H9 (cell line): ENCODE measurements around the gene RARB. TPM values are rescaled to one million over a fixed set of nuclear protein-coding genes. Genes with fewer than 3 reads are reported as not detected.

Experiments used
- DNase-seq: peaks from one replicate; pipeline ENCODE4 v3.0.0-alpha.2; 2017
- H2AFZ ChIP-seq: one replicate; pipeline ENCODE4 v1.6.1; 2013; ENCODE audit warnings: mild to moderate bottlenecking, low read length, control low read depth, moderate library complexity
- H2AK5ac ChIP-seq: 2 replicates; pipeline ENCODE4 v1.6.1; 2013; ENCODE audit warnings: low read length, control low read depth, mixed read lengths; ENCODE audit not compliant: insufficient read length
- H2BK120ac ChIP-seq: one replicate; pipeline ENCODE4 v1.6.1; 2013; ENCODE audit warnings: low read depth, mild to moderate bottlenecking, low read length, control low read depth, inconsistent platforms; ENCODE audit not compliant: poor library complexity, severe bottlenecking
- H2BK12ac ChIP-seq: 2 replicates; pipeline ENCODE4 v1.6.1; 2013; ENCODE audit warnings: low read length, control low read depth, mixed read lengths, low read depth; ENCODE audit not compliant: insufficient read length
- H2BK15ac ChIP-seq: 2 replicates; pipeline ENCODE4 v1.6.1; 2013; ENCODE audit warnings: low read depth, low read length, control low read depth
- H2BK20ac ChIP-seq: one replicate; pipeline ENCODE4 v1.6.1; 2013; ENCODE audit warnings: low read depth, mild to moderate bottlenecking, low read length, control low read depth, inconsistent platforms; ENCODE audit not compliant: poor library complexity, severe bottlenecking
- H2BK5ac ChIP-seq: 2 replicates; pipeline ENCODE4 v1.6.1; 2013; ENCODE audit warnings: low read length, control low read depth, mixed read lengths; ENCODE audit not compliant: insufficient read length
- H3K14ac ChIP-seq: 2 replicates; pipeline ENCODE4 v1.6.1; 2013; ENCODE audit warnings: low read length, control low read depth; ENCODE audit not compliant: insufficient read depth
- H3K18ac ChIP-seq: 2 replicates; pipeline ENCODE4 v1.6.1; 2013; ENCODE audit warnings: low read depth, mild to moderate bottlenecking, mixed read lengths, low read length, control low read depth; ENCODE audit not compliant: insufficient read length
- H3K23ac ChIP-seq: 2 replicates; pipeline ENCODE4 v1.6.1; 2013; ENCODE audit warnings: low read length, control low read depth, mixed read lengths, low read depth; ENCODE audit not compliant: insufficient read length
- H3K23me2 ChIP-seq: 2 replicates; pipeline ENCODE4 v1.6.1; 2013; ENCODE audit warnings: low read depth, mild to moderate bottlenecking, mixed read lengths, low read length, control low read depth; ENCODE audit not compliant: insufficient read length, poor library complexity, severe bottlenecking
- H3K27ac ChIP-seq: 2 replicates; pipeline ENCODE4 v1.5.1; 2013; ENCODE audit warnings: low read length, control low read depth, mixed read lengths, low read depth; ENCODE audit not compliant: insufficient read length
- H3K27me3 ChIP-seq: 2 replicates; pipeline ENCODE4 v1.6.1; 2013; ENCODE audit warnings: low read length, control low read depth, inconsistent platforms; ENCODE audit not compliant: insufficient read depth
- H3K4ac ChIP-seq: 2 replicates; pipeline ENCODE4 v1.6.1; 2013; ENCODE audit warnings: low read depth, mild to moderate bottlenecking, control low read depth, inconsistent platforms, low read length, moderate library complexity
- H3K4me1 ChIP-seq: 2 replicates; pipeline ENCODE4 v1.6.1; 2013; ENCODE audit warnings: low read length, control low read depth, inconsistent platforms; ENCODE audit not compliant: insufficient read depth
- H3K4me2 ChIP-seq: 2 replicates; pipeline ENCODE4 v1.6.1; 2013; ENCODE audit warnings: low read length, control low read depth, mixed read lengths; ENCODE audit not compliant: insufficient read length, insufficient read depth
- H3K56ac ChIP-seq: 2 replicates; pipeline ENCODE4 v1.6.1; 2013; ENCODE audit warnings: low read depth, mild to moderate bottlenecking, mixed read lengths, low read length, control low read depth; ENCODE audit not compliant: insufficient read length
- H3K79me1 ChIP-seq: 2 replicates; pipeline ENCODE4 v1.6.1; 2013; ENCODE audit warnings: low read depth, mild to moderate bottlenecking, moderate library complexity, low read length, control low read depth, inconsistent platforms; ENCODE audit not compliant: insufficient read depth, poor library complexity, severe bottlenecking
- H3K79me2 ChIP-seq: 2 replicates; pipeline ENCODE4 v1.6.1; 2013; ENCODE audit warnings: low read length, control low read depth, inconsistent platforms; ENCODE audit not compliant: insufficient read depth
- H3K9ac ChIP-seq: 2 replicates; pipeline ENCODE4 v1.6.1; 2013; ENCODE audit warnings: low read length, control low read depth, mixed read lengths; ENCODE audit not compliant: insufficient read length; ENCODE audit errors: extremely low read depth
- H3K9me3 ChIP-seq: one replicate; pipeline ENCODE4 v1.6.1; 2013; ENCODE audit warnings: low read depth, low read length, inconsistent platforms; ENCODE audit not compliant: control insufficient read depth
- H3T11ph ChIP-seq: one replicate; pipeline ENCODE4 v1.6.1; 2013; ENCODE audit warnings: mild to moderate bottlenecking, low read length, control low read depth, inconsistent platforms
- H4K20me1 ChIP-seq: one replicate; pipeline ENCODE4 v1.6.1; 2013; ENCODE audit not compliant: control insufficient read depth, insufficient read length, insufficient read depth
- H4K5ac ChIP-seq: 2 replicates; pipeline ENCODE4 v1.6.1; 2013; ENCODE audit warnings: low read depth, mild to moderate bottlenecking, mixed read lengths, low read length, control low read depth; ENCODE audit not compliant: insufficient read length
- H4K8ac ChIP-seq: replicated peaks from 2 replicates; pipeline ENCODE4 v1.6.1; 2013; ENCODE audit warnings: low read length, control low read depth, mixed read lengths, low read depth; ENCODE audit not compliant: insufficient read length
- H4K91ac ChIP-seq: 2 replicates; pipeline ENCODE4 v1.6.1; 2013; ENCODE audit warnings: low read depth, mild to moderate bottlenecking, moderate library complexity, mixed read lengths, low read length, control low read depth; ENCODE audit not compliant: insufficient read length
- H3K27ac Mint-ChIP-seq, 3 experiments: 2 replicates in 2 of 3; 3 replicates in 1 of 3; pipeline ENCODE4 v1.8.0; 2020 to 2021; ENCODE audit warnings: mixed read lengths in 3 of 3, mild to moderate bottlenecking in 1 of 3, moderate library complexity in 1 of 3
- H3K27me3 Mint-ChIP-seq: 2 replicates; pipeline ENCODE4 v1.8.0; 2021; ENCODE audit warnings: low read depth, mild to moderate bottlenecking, moderate library complexity, mixed read lengths
- H3K36me3 Mint-ChIP-seq, 3 experiments: 2 replicates in 2 of 3; 3 replicates in 1 of 3; pipeline ENCODE4 v1.8.0; 2020 to 2021; ENCODE audit warnings: low read depth in 3 of 3, mixed read lengths in 3 of 3; ENCODE audit not compliant: insufficient read depth in 1 of 3
- H3K4me1 Mint-ChIP-seq, 2 experiments: 2 replicates each; pipeline ENCODE4 v1.8.0; 2020; ENCODE audit warnings: mixed read lengths in 2 of 2
- H3K4me3 Mint-ChIP-seq, 2 experiments: 2 replicates in 1 of 2; 3 replicates in 1 of 2; pipeline ENCODE4 v1.8.0; 2020 to 2021; ENCODE audit warnings: mild to moderate bottlenecking in 2 of 2, mixed read lengths in 2 of 2, moderate library complexity in 1 of 2
- H3K9me3 Mint-ChIP-seq, 2 experiments: 2 replicates in 1 of 2; 3 replicates in 1 of 2; pipeline ENCODE4 v1.8.0; 2020; ENCODE audit warnings: mild to moderate bottlenecking in 2 of 2, mixed read lengths in 2 of 2, moderate library complexity in 1 of 2
- CTCF ChIP-seq: fragments of 200-600 bp; sonication (generic); conservative IDR thresholded peaks from 3 replicates; pipeline ENCODE4 v1.8.0; 2021; ENCODE audit warnings: antibody characterized with exemption, mild to moderate bottlenecking
- WGBS: extraction: QIAGEN DNeasy Blood & Tissue Kit; methylation state at CpG from one replicate; pipeline ENCODE4 v1.1.7; 2013; ENCODE audit warnings: missing lambda C conversion rate, low lambda C conversion rate, mixed read lengths; ENCODE audit not compliant: insufficient read length; ENCODE audit errors: extremely low coverage; 5-methylcytosine and 5-hydroxymethylcytosine counted together
- total RNA-seq: library from RNA; stranded (reverse); gene quantifications from 2 replicates; pipeline ENCODE4 v1.2.1, GENCODE V29; 2021

Gene RARB
- total RNA-seq, 1 experiment from 2014 or later = 0.22 TPM

DNA sequence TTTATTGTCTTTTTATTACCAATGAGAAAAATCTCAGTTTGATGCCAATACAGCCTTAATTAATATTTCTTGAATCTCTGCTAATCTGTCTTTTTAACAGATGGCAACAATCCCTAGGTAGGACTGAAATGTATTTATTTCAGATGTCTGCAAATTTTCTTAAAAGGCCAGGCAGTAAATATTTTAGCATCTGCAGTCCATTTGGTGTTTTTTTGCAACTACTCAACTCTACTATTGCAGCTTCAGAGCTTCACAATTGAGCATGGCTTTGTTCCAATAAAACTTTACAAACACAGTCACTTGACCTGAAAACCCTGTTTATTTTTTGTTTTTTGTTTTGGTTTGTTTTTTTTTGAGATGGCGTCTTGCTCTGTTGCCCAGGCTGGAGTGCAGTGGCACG is 82.7 kb downstream of the RARB start:
- no peak overlapping the region for H3K14ac ChIP-seq
- Mint-ChIP-seq H3K27me3 (no peaks in the 10 kb centered on the region), H3K27ac (no peak overlapping the region), H3K4me1 (peaks cover 15 to 16% of the 10 kb centered on the region in 2 experiments), H3K9me3 (no peaks in the 10 kb centered on the region), H3K4me3 (no peak overlapping the region), H3K36me3 (no peaks in the 10 kb centered on the region)
- no peaks in the 10 kb centered on the region; the same call in 1 of the 2 replicates for H3K4me1 ChIP-seq
- no peak overlapping the region for H3K9ac ChIP-seq
- no peaks in the 10 kb centered on the region for H3K23me2 ChIP-seq
- no peaks in the 10 kb centered on the region for H3K9me3 ChIP-seq
- WGBS = no CpG with 5 or more reads among the region's 2 CpGs
- no peak overlapping the region for H2BK12ac ChIP-seq
- H2BK20ac ChIP-seq = no peak overlapping the region
- DNase-seq = no peak
- H3K18ac ChIP-seq = no peak overlapping the region
- H4K91ac ChIP-seq = no peak overlapping the region
- no peak overlapping the region for H3K23ac ChIP-seq
- H3K79me2 ChIP-seq = no peaks in the 10 kb centered on the region
- no peak for TF ChIP-seq CTCF
- H3K56ac ChIP-seq = no peak overlapping the region
- no peak overlapping the region for H3T11ph ChIP-seq
- H2AFZ ChIP-seq = no peak overlapping the region
- no peaks in the 10 kb centered on the region for H3K27me3 ChIP-seq
- H3K4ac ChIP-seq = no peak overlapping the region
- no peak overlapping the region for H4K8ac ChIP-seq
- H3K79me1 ChIP-seq = no peaks in the 10 kb centered on the region
- H4K20me1 ChIP-seq = no peaks in the 10 kb centered on the region
- no peak overlapping the region for H2BK120ac ChIP-seq
- H2BK5ac ChIP-seq = no peak overlapping the region
- H2AK5ac ChIP-seq = no peak overlapping the region
- no peak overlapping the region for H2BK15ac ChIP-seq
- H3K4me2 ChIP-seq = no peak overlapping the region
- no peak overlapping the region for H3K27ac ChIP-seq
- H4K5ac ChIP-seq = no peak overlapping the region
